MCF 10A (cell line): Measurements from ENCODE around the gene HECTD4. TPM values are rescaled to one million over a fixed set of nuclear protein-coding genes. Genes with fewer than 3 reads are reported as not detected.

Experiments
- BruUV-seq: library from RNA; stranded (reverse); fragments of 400-500 nt; replicated peaks from 2 replicates; lab custom pipeline; 2021; lab: Mats Ljungman, UMichigan
- CTCF ChIA-PET: fragments of 300-600 bp; sonication (Branson Sonifier 250); formaldehyde crosslinking; extraction: SDS; loops from one replicate; lab custom pipeline; 2021; ENCODE audit warnings: antibody characterized with exemption, inconsistent platforms; lab: Yijun Ruan, JAX
- POLR2A ChIA-PET: fragments of 300-600, 350-650 bp; sonication (Branson Sonifier 250); formaldehyde crosslinking; extraction: SDS; loops from one replicate; lab custom pipeline; 2020; ENCODE audit warnings: antibody characterized with exemption, inconsistent platforms; lab: Yijun Ruan, JAX
- DNase-seq: peaks from one replicate; pipeline ENCODE4 v3.0.0-alpha.2; 2018; ENCODE audit not compliant: unreplicated experiment
- H3K27ac Mint-ChIP-seq: one replicate; pipeline ENCODE4 v1.8.0; 2022; ENCODE audit warnings: mild to moderate bottlenecking, low read depth, mixed read lengths; ENCODE audit not compliant: unreplicated experiment
- H3K27me3 Mint-ChIP-seq: one replicate; pipeline ENCODE4 v1.8.0; 2022; ENCODE audit warnings: mixed read lengths; ENCODE audit not compliant: insufficient read depth, unreplicated experiment
- H3K36me3 Mint-ChIP-seq: one replicate; pipeline ENCODE4 v1.8.0; 2022; ENCODE audit warnings: mild to moderate bottlenecking, moderate library complexity, mixed read lengths; ENCODE audit not compliant: insufficient read depth, unreplicated experiment
- H3K4me1 Mint-ChIP-seq: one replicate; pipeline ENCODE4 v1.8.0; 2022; ENCODE audit warnings: mixed read lengths; ENCODE audit not compliant: insufficient read depth, unreplicated experiment
- H3K4me3 Mint-ChIP-seq: one replicate; pipeline ENCODE4 v1.8.0; 2022; ENCODE audit warnings: mild to moderate bottlenecking, moderate library complexity, mixed read lengths; ENCODE audit not compliant: unreplicated experiment
- H3K9me3 Mint-ChIP-seq: one replicate; pipeline ENCODE4 v1.8.0; 2022; ENCODE audit warnings: mixed read lengths; ENCODE audit not compliant: unreplicated experiment
- intact Hi-C: fragments of 100-400 bp; cut with micrococcal nuclease; formaldehyde crosslinking; loops from 2 replicates; pipeline ENCODE4 v1.14.1; 2022
- total RNA-seq: library from RNA; stranded (reverse); gene quantifications from 2 replicates; pipeline ENCODE4 v1.2.3, GENCODE V29; 2022
- TF ChIP-seq, protein P1 (sequence below): fragments of 200-600 bp; IDR thresholded peaks from one replicate; pipeline ENCODE4 v1.8.0; 2022; ENCODE audit warnings: antibody characterized with exemption, mild to moderate bottlenecking; ENCODE audit not compliant: unreplicated experiment

HECTD4 gene
- total RNA-seq, 1 experiment from 2014 or later, result 35.2 TPM

DNA sequence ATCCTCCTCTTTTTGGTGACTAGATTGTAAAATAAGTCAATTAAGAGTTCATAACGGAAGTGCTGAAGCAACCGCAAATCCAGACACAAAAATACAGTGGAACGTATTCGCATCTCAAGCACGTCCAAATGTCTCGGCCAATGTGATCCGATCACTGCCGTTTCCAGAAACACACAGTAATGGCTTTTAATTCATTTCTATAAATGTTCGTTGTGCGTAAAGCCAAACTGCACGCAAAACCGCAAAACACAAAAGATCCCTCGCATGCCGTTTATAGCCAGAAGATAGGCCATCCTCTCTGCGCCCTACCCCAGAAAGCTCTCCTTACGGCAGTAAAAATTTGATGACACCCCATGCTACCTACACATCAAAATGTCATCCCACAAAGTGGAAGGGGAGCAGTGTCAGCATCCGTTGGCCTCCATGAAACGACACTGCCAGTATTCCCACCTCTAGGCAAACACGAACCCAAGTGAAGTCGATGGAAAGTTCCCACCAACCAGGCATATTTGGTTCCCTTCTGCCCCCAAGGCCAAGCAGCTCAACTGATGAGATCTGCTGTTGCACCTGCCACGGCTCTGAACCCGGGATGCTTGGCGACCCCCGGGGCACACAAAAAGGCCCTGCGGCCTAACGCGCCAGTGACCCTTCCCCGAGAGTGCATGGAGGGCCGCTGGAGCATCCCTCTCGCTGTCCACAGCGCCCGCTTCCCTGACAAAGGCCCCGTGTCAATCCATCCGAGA lies 1.4 kb downstream of the HECTD4 start:
- Mint-ChIP-seq H3K27me3 (no peaks in the 10 kb centered on the region), H3K9me3 (no peaks in the 10 kb centered on the region), H3K4me1 (peaks cover 13% of the 10 kb centered on the region), H3K36me3 (peaks cover 6% of the 10 kb centered on the region), H3K27ac (peak overlapping the region; percentile 49), H3K4me3 (peak overlapping the region; percentile 88)
- ChIA-PET POLR2A (no interaction called here), CTCF (no interaction called here)
- BruUV-seq, result TSS peak; percentile 45
- DNase-seq, result no peak
- TF ChIP-seq, protein P1, sequence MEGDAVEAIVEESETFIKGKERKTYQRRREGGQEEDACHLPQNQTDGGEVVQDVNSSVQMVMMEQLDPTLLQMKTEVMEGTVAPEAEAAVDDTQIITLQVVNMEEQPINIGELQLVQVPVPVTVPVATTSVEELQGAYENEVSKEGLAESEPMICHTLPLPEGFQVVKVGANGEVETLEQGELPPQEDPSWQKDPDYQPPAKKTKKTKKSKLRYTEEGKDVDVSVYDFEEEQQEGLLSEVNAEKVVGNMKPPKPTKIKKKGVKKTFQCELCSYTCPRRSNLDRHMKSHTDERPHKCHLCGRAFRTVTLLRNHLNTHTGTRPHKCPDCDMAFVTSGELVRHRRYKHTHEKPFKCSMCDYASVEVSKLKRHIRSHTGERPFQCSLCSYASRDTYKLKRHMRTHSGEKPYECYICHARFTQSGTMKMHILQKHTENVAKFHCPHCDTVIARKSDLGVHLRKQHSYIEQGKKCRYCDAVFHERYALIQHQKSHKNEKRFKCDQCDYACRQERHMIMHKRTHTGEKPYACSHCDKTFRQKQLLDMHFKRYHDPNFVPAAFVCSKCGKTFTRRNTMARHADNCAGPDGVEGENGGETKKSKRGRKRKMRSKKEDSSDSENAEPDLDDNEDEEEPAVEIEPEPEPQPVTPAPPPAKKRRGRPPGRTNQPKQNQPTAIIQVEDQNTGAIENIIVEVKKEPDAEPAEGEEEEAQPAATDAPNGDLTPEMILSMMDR, result no peak
- intact Hi-C loops, result loop anchor here (10.0 kb wide), 2 partner anchors 126 to 536 kb away; partner anchors contain the start of gene MAPKAPK5

DNA sequence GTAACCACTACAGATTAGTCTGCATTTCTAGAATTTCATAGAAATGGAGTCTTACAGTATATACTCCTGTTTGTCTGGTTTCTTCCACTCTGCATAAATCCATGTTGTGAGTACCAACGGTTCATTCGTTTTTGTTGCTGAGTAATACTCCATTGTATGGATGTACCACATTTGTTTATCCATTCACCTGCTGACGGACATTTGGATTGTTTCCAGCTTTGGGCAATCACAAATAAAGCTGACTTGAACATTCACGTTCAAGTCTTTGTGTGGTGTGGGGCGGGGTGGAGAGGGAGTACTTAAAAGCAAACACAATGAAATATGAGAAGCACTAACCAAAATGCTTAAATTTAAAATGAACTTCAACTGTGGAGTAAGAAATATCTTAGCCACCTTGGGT lies 7.1 kb downstream of the HECTD4 start:
- TF ChIP-seq, protein P1, result no peak
- Mint-ChIP-seq H3K4me1 (peaks cover 1% of the 10 kb centered on the region), H3K27ac (no peak overlapping the region), H3K36me3 (peaks cover 2% of the 10 kb centered on the region), H3K27me3 (no peaks in the 10 kb centered on the region), H3K9me3 (no peaks in the 10 kb centered on the region), H3K4me3 (no peak overlapping the region)
- BruUV-seq, result no TSS peak
- CTCF ChIA-PET, result interaction anchor here (0.6 to 1.6 kb wide), 3 partner anchors 36 to 550 kb away, joined by 3 read pairs; no protein-coding TSS in a partner anchor
- DNase-seq, result peak; percentile 16
- intact Hi-C loops, result no loop called here
- POLR2A ChIA-PET, result no interaction called here

DNA sequence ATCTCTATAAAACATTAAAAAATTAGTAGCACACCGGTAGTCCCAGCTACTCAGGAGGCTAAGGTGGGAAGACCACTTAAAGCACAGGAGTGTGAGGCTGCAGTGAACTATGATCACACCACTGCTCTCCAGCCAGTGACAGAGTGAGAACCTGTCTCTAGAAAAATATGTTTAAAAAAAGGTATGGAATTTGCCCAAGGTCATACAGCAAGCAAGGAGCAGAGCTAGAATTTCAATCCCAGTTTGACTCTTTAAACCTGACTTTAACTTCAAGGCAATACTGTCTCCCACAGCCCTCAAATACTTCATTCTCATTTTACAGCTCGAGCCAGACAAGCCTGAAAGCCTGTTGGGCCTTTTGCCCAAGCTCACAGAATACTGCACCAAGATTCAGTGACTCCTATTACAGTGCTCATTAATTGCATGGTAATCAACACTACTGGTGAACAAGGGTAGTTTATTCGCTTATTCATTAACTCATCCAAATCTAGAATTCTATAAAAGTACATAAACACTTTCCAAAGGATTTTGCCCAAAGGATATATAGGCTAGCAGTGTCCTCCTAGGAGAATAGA lies 8.0 kb downstream of the HECTD4 start:
- Mint-ChIP-seq H3K4me1 (no peaks in the 10 kb centered on the region), H3K4me3 (no peak overlapping the region), H3K36me3 (no peaks in the 10 kb centered on the region), H3K27me3 (no peaks in the 10 kb centered on the region), H3K9me3 (no peaks in the 10 kb centered on the region), H3K27ac (no peak overlapping the region)
- TF ChIP-seq, protein P1, result no peak
- POLR2A ChIA-PET, result no interaction called here
- intact Hi-C loops, result no loop called here
- CTCF ChIA-PET, result interaction anchor here (0.6 to 1.6 kb wide), 3 partner anchors 37 to 175 kb away, joined by 3 read pairs; no protein-coding TSS in a partner anchor
- BruUV-seq, result no TSS peak
- DNase-seq, result no peak

DNA sequence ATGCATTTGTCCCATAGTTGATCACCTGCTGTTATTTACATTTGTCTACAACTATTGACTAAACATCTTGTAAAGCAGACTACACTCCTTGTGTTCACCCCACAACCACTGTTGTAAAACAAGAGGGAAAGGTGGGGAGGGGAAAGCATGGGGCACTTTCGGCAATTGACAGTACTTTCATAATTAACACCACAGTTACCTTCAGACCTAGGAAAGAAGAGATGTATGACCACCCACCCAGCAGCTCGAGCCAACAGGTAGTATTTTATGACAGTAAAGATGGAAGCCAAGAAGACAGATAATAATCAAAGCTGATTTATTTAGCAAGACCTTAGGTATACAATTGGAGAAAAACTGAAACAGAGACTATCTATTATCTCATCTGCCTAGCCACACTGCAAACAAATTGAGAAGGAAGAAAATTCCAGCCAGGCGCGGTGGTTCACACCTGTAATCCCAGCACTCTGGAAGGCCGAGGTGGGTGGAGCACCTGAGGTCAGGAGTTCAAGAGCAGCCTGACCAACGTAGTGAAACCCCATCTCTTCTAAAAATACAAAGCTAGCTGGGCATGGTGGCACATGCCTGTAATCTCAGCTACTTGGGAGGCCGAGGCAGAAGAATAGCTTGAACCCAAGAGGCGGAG lies 11.2 kb downstream of the HECTD4 start:
- Mint-ChIP-seq H3K27ac (no peak overlapping the region), H3K27me3 (no peaks in the 10 kb centered on the region), H3K9me3 (no peaks in the 10 kb centered on the region), H3K36me3 (no peaks in the 10 kb centered on the region), H3K4me3 (no peak overlapping the region), H3K4me1 (no peaks in the 10 kb centered on the region)
- CTCF ChIA-PET, result interaction anchor here (0.5 to 1.4 kb wide), 3 partner anchors 17 to 60 kb away, joined by 3 read pairs; no protein-coding TSS in a partner anchor
- DNase-seq, result no peak
- TF ChIP-seq, protein P1, result no peak
- intact Hi-C loops, result no loop called here
- POLR2A ChIA-PET, result interaction anchor here (1.0 kb wide), 1 partner anchor 9 kb away, joined by 3 read pairs; no protein-coding TSS in a partner anchor
- BruUV-seq, result no TSS peak
